LoVo (cell line): Measurements from ENCODE around the gene PCYT2.
A peak's percentile ranks its signal among the peaks of the same experiment; 100 is the strongest.
"Not testable (repeated sequence)": the region's sequence is repeated elsewhere in the genome, so short reads cannot be mapped to it uniquely, and the experiment has no call there.

Experiments used
- DNase-seq: peaks from one replicate; pipeline ENCODE4 v3.0.0-alpha.2; 2016; ENCODE audit warnings: low spot score

The PCYT2 gene

GRCh38 chr17:81911277-81911961 lies at the start of gene PCYT2:
PCYT2 (minus strand) TSS chr17:81911399; CDS start chr17:81911355, 44 bp downstream.
- DNase-seq = peak; percentile 92

- no peak for DNase-seq
Observed at GRCh38 chr17:81960130-81960958, 49.1 kb upstream of the PCYT2 start.

- DNase-seq = peak; percentile 69
Observed at GRCh38 chr17:81959362-81960129, 48.3 kb upstream of the PCYT2 start.

- DNase-seq = no peak
Observed at GRCh38 chr17:81958633-81959342, 47.6 kb upstream of the PCYT2 start.

GRCh38 chr17:81957691-81958432 lies 46.7 kb upstream of the PCYT2 start:
- DNase-seq = no peak

GRCh38 chr17:81956607-81957589 lies 45.7 kb upstream of the PCYT2 start:
- no peak for DNase-seq

GRCh38 chr17:81955756-81956544 lies 44.8 kb upstream of the PCYT2 start:
- no peak for DNase-seq

- DNase-seq = no peak
Observed at GRCh38 chr17:81955058-81955681, 44.0 kb upstream of the PCYT2 start.

GRCh38 chr17:81954131-81955057 lies 43.2 kb upstream of the PCYT2 start:
- DNase-seq = no peak

GRCh38 chr17:81953443-81953842 lies 42.2 kb upstream of the PCYT2 start:
- DNase-seq = not testable (repeated sequence)

- no peak for DNase-seq
Observed at GRCh38 chr17:81952792-81953228, 41.6 kb upstream of the PCYT2 start.

- no peak for DNase-seq
Observed at GRCh38 chr17:81951785-81952684, 40.8 kb upstream of the PCYT2 start.

- DNase-seq = no peak
Observed at GRCh38 chr17:81950501-81950900, 39.3 kb upstream of the PCYT2 start.

- DNase-seq = no peak
Observed at GRCh38 chr17:81948635-81949378, 37.6 kb upstream of the PCYT2 start.

- DNase-seq = no peak
Observed at GRCh38 chr17:81947189-81947588, 36.0 kb upstream of the PCYT2 start, which contains the start of gene MYADML2. MYADML2 (minus strand) TSS chr17:81947233; CDS start chr17:81941741, 5,492 bp downstream.

- no peak for DNase-seq
Observed at GRCh38 chr17:81944858-81945257, 33.7 kb upstream of the PCYT2 start.
